Lower leg skin (tissue), 3 donors: ENCODE results near the gene GRHL3.

Experiments used
- CTCF ChIP-seq, 3 donors: fragments of 450-650 bp; IDR thresholded peaks; one replicate each; pipeline ENCODE4 v1.5.1; 2016; ENCODE audit warnings: antibody characterized with exemption in 3 of 3, mild to moderate bottlenecking in 3 of 3, moderate library complexity in 2 of 3
- POLR2A ChIP-seq, 2 donors: fragments of 450-650 bp; IDR thresholded peaks; one replicate each; pipeline ENCODE4 v1.6.1; 2016 to 2017; ENCODE audit warnings: antibody characterized with exemption in 2 of 2, mild to moderate bottlenecking in 1 of 2, moderate library complexity in 1 of 2

DNA sequence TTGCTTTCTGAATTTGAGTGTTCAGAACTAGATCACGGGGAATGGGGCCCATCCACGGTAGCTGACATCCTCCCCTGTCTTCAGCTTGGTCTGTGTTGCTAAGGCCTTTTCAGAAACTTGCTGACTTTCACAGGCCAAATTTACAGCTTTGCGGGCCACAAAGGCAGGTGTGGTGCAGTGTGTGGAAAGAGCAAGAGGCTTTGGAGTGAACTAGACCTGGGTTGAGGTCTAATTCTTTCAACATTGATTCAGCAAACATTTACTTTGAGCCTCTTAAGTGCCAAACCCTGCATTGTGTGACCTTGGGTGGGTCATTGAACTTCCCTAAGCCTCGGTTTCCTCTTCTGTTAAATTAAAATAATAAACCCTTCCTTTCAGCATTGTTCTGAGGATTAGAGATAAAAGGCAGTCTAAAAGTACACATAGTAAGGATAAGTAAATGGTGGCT is 70.1 kb downstream of the GRHL3 start:
- TF ChIP-seq CTCF (IDR thresholded peaks at IDR 0.05) (no peak), POLR2A (IDR thresholded peaks at IDR 0.05) (no peak)
